HCT116 (cell line): ENCODE results near the gene CORT. TPM values are rescaled to one million over a fixed set of nuclear protein-coding genes. Genes with fewer than 3 reads are reported as not detected.
A peak's percentile ranks its signal among the peaks of the same experiment; 100 is the strongest.

ENCODE experiments used
- ATAC-seq: fragments of 200-7000 bp; cut with Tn5 transposase; 2 replicates; pipeline ENCODE4 v1.9.1; 2020; ENCODE audit warnings: mild to moderate bottlenecking, moderate library complexity
- BruUV-seq: library from RNA; stranded (reverse); fragments of 400-500 nt; replicated peaks from 2 replicates; lab custom pipeline; 2021; lab: Mats Ljungman, UMichigan
- CTCF ChIA-PET: fragments of 300-600 bp; sonication (Branson Sonifier 250); formaldehyde crosslinking; loops from one replicate; lab custom pipeline; 2021; ENCODE audit warnings: antibody characterized with exemption; lab: Charles Lee
- POLR2A ChIA-PET: fragments of 300-600, 350-600 bp; sonication (Branson Sonifier 250); formaldehyde crosslinking; loops from one replicate; lab custom pipeline; 2021; ENCODE audit warnings: antibody characterized with exemption; lab: Charles Lee
- RAD21 ChIA-PET, 2 experiments: fragments of 300-600 bp; sonication (Branson Sonifier 250); formaldehyde crosslinking; loops; one replicate each; lab custom pipeline; 2023; ENCODE audit warnings: low total read pairs in 2 of 2; ENCODE audit not compliant: uncharacterized antibody in 2 of 2, unreplicated experiment in 2 of 2, low non-redundant PET in 1 of 2; lab: Charles Lee
- DNase-seq: peaks from one replicate; pipeline ENCODE4 v3.0.0-alpha.2; 2010; ENCODE audit warnings: low read depth, low spot score
- H2AFZ ChIP-seq: fragments of 200-600 bp; shearing (Covaris generic), sonication (generic); 2 replicates; pipeline ENCODE4 v1.6.1; 2017; ENCODE audit warnings: low read depth, mixed run types, mixed read lengths, antibody characterized with exemption, low read length; ENCODE audit not compliant: poor library complexity, severe bottlenecking
- H3K27ac ChIP-seq: 2 replicates; pipeline ENCODE4 v1.5.1; 2012; ENCODE audit warnings: low read depth, low read length
- H3K27me3 ChIP-seq: fragments of 200-600 bp; sonication (generic); 2 replicates; pipeline ENCODE4 v1.6.1; 2016; ENCODE audit warnings: mixed run types, low read length, mixed read lengths; ENCODE audit not compliant: insufficient read depth
- H3K36me3 ChIP-seq, 2 experiments: fragments of 200-500 bp in 1 of 2; fragments of 200-600 bp in 1 of 2; sonication (Bioruptor generic) in 1 of 2; sonication (generic) in 1 of 2; 2 replicates each; pipeline versions ENCODE4 v1.5.1 to v1.6.1; 2014 to 2016; ENCODE audit warnings: low read length in 2 of 2, inconsistent platforms in 1 of 2, mixed read lengths in 1 of 2, mixed run types in 1 of 2; ENCODE audit not compliant: insufficient read depth in 2 of 2, control insufficient read depth in 1 of 2
- H3K4me1 ChIP-seq, 2 experiments: fragments of 200-600 bp in 1 of 2; sonication (generic) in 1 of 2; 2 replicates each; pipeline versions ENCODE4 v1.5.1 to v1.6.1; 2012 to 2017; ENCODE audit warnings: low read length in 2 of 2, inconsistent platforms in 1 of 2, mild to moderate bottlenecking in 1 of 2, mixed read lengths in 1 of 2, mixed run types in 1 of 2, moderate library complexity in 1 of 2; ENCODE audit not compliant: insufficient read depth in 2 of 2, control insufficient read depth in 1 of 2
- H3K4me2 ChIP-seq: fragments of 200-600 bp; sonication (generic); 2 replicates; pipeline ENCODE4 v1.6.1; 2017; ENCODE audit warnings: mixed run types, low read length, mixed read lengths
- H3K4me3 ChIP-seq, 2 experiments: fragments of 200-600 bp in 1 of 2; sonication (generic) in 1 of 2; replicated peaks in 1 of 2; 2 replicates each; pipeline ENCODE4 v1.5.1; 2011 to 2016; ENCODE audit warnings: low read length in 2 of 2, control low read depth in 1 of 2, low read depth in 1 of 2, mild to moderate bottlenecking in 1 of 2, mixed read lengths in 1 of 2, mixed run types in 1 of 2
- H3K79me2 ChIP-seq: fragments of 200-600 bp; sonication (generic); 2 replicates; pipeline ENCODE4 v1.6.1; 2017; ENCODE audit warnings: mild to moderate bottlenecking, mixed run types, low read length, moderate library complexity, mixed read lengths; ENCODE audit not compliant: insufficient read depth
- H3K9ac ChIP-seq: fragments of 200-600 bp; sonication (generic); 2 replicates; pipeline ENCODE4 v1.6.1; 2016; ENCODE audit warnings: low read length, mixed read lengths
- H3K9me2 ChIP-seq: fragments of 200-600 bp; sonication (generic), shearing (Covaris generic); 2 replicates; pipeline ENCODE4 v1.6.1; 2017; ENCODE audit warnings: mixed run types, mild to moderate bottlenecking, moderate library complexity; ENCODE audit not compliant: insufficient read depth
- H3K9me3 ChIP-seq, 2 experiments: fragments of 200-500 bp in 1 of 2; fragments of 200-600 bp in 1 of 2; sonication (Bioruptor generic) in 1 of 2; sonication (generic) in 1 of 2; 2 replicates each; pipeline ENCODE4 v1.6.1; 2014 to 2017; ENCODE audit warnings: low read length in 2 of 2, mixed read lengths in 2 of 2, inconsistent platforms in 1 of 2, low read depth in 1 of 2, mild to moderate bottlenecking in 1 of 2, mixed run types in 1 of 2, moderate library complexity in 1 of 2; ENCODE audit not compliant: control insufficient read depth in 1 of 2, insufficient read depth in 1 of 2
- H4K20me1 ChIP-seq: fragments of 200-600 bp; sonication (generic), shearing (Covaris generic); 2 replicates; pipeline ENCODE4 v1.6.1; 2017; ENCODE audit warnings: mixed run types, mild to moderate bottlenecking, moderate library complexity; ENCODE audit not compliant: insufficient read depth
- CBX3 ChIP-seq: IDR thresholded peaks from 2 replicates; pipeline ENCODE4 v1.6.1; 2012; ENCODE audit warnings: low read depth
- EGR1 ChIP-seq: IDR thresholded peaks from 2 replicates; pipeline ENCODE4 v1.6.1; 2012; ENCODE audit warnings: low read depth
- ELF1 ChIP-seq: IDR thresholded peaks from 2 replicates; pipeline ENCODE4 v1.6.1; 2012; ENCODE audit warnings: low read depth, borderline replicate concordance
- EZH2phosphoT487 ChIP-seq: fragments of 200-600 bp; IDR thresholded peaks from 2 replicates; pipeline ENCODE4 v1.6.1; 2018; ENCODE audit warnings: antibody characterized with exemption, borderline replicate concordance
- FOSL1 ChIP-seq: IDR thresholded peaks from 2 replicates; pipeline ENCODE4 v1.6.1; 2012; ENCODE audit warnings: low read depth
- JUND ChIP-seq: IDR thresholded peaks from 2 replicates; pipeline ENCODE4 v1.6.1; 2012
- POLR2AphosphoS5 ChIP-seq: IDR thresholded peaks from 2 replicates; pipeline ENCODE4 v1.6.1; 2011; ENCODE audit warnings: mild to moderate bottlenecking, low read depth, low read length, moderate library complexity
- SP1 ChIP-seq: IDR thresholded peaks from 2 replicates; pipeline ENCODE4 v1.6.1; 2012; ENCODE audit warnings: low read depth
- SRF ChIP-seq: IDR thresholded peaks from 2 replicates; pipeline ENCODE4 v1.6.1; 2012; ENCODE audit warnings: low read depth
- TCF7L2 ChIP-seq: IDR thresholded peaks from 2 replicates; pipeline ENCODE4 v1.7.0; 2011; ENCODE audit warnings: borderline replicate concordance, inconsistent platforms; ENCODE audit not compliant: insufficient read depth, insufficient read length; ENCODE audit errors: extremely low read depth
- ZFX ChIP-seq: fragments of 450-650 bp; IDR thresholded peaks from 2 replicates; pipeline ENCODE4 v1.6.1; 2017
- ZNF274 ChIP-seq: fragments of 200-500 bp; sonication (Bioruptor generic); IDR thresholded peaks from 2 replicates; pipeline ENCODE4 v1.6.1; 2014; ENCODE audit warnings: mild to moderate bottlenecking, low read depth, low read length, inconsistent platforms
- intact Hi-C: fragments of 100-400 bp; cut with micrococcal nuclease; formaldehyde crosslinking; loops from 2 replicates; pipeline ENCODE4 v1.10.0; 2022
- total RNA-seq: library from RNA; stranded (reverse); gene quantifications from one replicate; pipeline ENCODE4 v1.2.1, GENCODE V29; 2021; ENCODE audit not compliant: unreplicated experiment
- TF ChIP-seq, protein P1 (sequence below): IDR thresholded peaks from 2 replicates; pipeline ENCODE4 v1.6.1; 2012; ENCODE audit warnings: low read depth

Gene CORT
- total RNA-seq, 1 experiment from 2014 or later, result 0.84 TPM

DNA sequence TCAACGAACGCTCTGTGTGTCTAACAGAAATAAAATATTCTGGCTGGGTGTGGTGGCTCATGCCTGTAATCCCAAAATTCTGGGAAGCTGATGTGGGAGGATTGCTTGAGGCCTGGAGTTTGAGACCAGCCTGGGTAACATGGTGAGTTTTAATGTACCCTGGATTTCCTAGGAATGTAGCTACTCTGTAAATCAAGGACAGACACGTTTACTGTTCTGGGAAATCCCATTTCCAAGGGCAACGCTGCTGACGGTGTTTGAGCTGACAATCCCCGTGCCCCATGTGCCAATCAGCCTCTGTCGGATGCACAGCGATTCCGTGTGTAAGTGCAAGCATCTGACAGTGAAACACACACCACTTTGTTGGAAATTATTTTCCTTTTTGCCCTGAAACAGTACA is 8.0 kb downstream of the CORT start:
- no TSS peak for BruUV-seq
- ATAC-seq, result no peak
- Histone ChIP-seq H3K9me3 (peaks cover 0 to 4% of the 10 kb centered on the region in 2 experiments; a peak in 1 of 4 replicates), H3K27me3 (no peaks in the 10 kb centered on the region), H3K27ac (no peak overlapping the region), H4K20me1 (no peaks in the 10 kb centered on the region), H3K4me2 (no peak overlapping the region), H3K79me2 (no peaks in the 10 kb centered on the region), H2AFZ (no peak overlapping the region), H3K4me1 (peaks cover 9 to 10% of the 10 kb centered on the region in 2 experiments), H3K36me3 (peaks cover 14 to 32% of the 10 kb centered on the region in 2 experiments), H3K4me3 (no peak overlapping the region), H3K9ac (no peak overlapping the region), H3K9me2 (no peaks in the 10 kb centered on the region)
- no peak for DNase-seq
- RAD21 ChIA-PET, result no interaction called here
- POLR2A ChIA-PET, result no interaction called here
- CTCF ChIA-PET, result no interaction called here
- intact Hi-C loops, result no loop called here
- TF ChIP-seq POLR2AphosphoS5 (peak; percentile 39; the same call in 1 of the 2 replicates), SRF (no peak)

DNA sequence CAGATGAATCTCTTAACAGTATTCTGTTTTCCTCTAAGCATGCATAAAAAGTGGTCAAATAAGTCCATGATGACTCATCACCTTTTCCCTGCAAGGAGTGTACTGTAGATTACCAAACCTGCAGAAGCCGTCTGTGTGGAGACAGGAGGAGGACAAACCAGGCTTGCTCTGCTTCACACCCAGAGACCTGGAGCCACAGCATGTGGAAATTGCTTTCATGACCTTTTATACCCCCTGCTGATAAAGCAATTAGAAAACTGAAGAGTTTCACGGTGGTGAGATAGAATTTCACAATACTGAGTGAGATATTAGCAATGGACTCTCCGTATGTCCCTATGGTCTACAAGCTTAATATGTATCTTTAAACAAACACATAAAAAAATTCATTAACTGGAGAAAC is 9.4 kb downstream of the CORT start:
- Histone ChIP-seq H3K9me3 (peaks cover 0 to 4% of the 10 kb centered on the region in 2 experiments; a peak in 1 of 4 replicates), H3K4me1 (peaks cover 9 to 10% of the 10 kb centered on the region in 2 experiments), H3K9ac (0 out of 2 replicates have a peak overlapping the region, but pooled peaks have one; percentile 23), H3K79me2 (no peaks in the 10 kb centered on the region; the same call in 1 of the 2 replicates), H3K27me3 (no peaks in the 10 kb centered on the region), H2AFZ (no peak overlapping the region), H4K20me1 (no peaks in the 10 kb centered on the region), H3K4me2 (peak overlapping the region; percentile 40; the same call in 1 of the 2 replicates), H3K27ac (peak overlapping the region; percentile 61), H3K4me3 (no peak overlapping the region), H3K9me2 (no peaks in the 10 kb centered on the region)
- DNase-seq, result peak; percentile 8
- POLR2A ChIA-PET, result no interaction called here
- RAD21 ChIA-PET, result no interaction called here
- intact Hi-C loops, result no loop called here
- ATAC-seq, result peak; percentile 62
- no peak for TF ChIP-seq TCF7L2
- no peak for TF ChIP-seq ZNF274
- no peak for TF ChIP-seq EGR1
- no peak for TF ChIP-seq EZH2phosphoT487
- no peak for TF ChIP-seq ZFX
- 0 out of 2 replicates have a peak, but pooled peaks have one; percentile 12 for TF ChIP-seq CBX3
- peak; percentile 19; the same call in 1 of the 2 replicates for TF ChIP-seq SP1
- TF ChIP-seq ELF1, result no peak
- peak; percentile 38; the same call in 1 of the 2 replicates for TF ChIP-seq FOSL1
- TF ChIP-seq JUND, result peak; percentile 37; the same call in 1 of the 2 replicates
- TF ChIP-seq, protein P1, sequence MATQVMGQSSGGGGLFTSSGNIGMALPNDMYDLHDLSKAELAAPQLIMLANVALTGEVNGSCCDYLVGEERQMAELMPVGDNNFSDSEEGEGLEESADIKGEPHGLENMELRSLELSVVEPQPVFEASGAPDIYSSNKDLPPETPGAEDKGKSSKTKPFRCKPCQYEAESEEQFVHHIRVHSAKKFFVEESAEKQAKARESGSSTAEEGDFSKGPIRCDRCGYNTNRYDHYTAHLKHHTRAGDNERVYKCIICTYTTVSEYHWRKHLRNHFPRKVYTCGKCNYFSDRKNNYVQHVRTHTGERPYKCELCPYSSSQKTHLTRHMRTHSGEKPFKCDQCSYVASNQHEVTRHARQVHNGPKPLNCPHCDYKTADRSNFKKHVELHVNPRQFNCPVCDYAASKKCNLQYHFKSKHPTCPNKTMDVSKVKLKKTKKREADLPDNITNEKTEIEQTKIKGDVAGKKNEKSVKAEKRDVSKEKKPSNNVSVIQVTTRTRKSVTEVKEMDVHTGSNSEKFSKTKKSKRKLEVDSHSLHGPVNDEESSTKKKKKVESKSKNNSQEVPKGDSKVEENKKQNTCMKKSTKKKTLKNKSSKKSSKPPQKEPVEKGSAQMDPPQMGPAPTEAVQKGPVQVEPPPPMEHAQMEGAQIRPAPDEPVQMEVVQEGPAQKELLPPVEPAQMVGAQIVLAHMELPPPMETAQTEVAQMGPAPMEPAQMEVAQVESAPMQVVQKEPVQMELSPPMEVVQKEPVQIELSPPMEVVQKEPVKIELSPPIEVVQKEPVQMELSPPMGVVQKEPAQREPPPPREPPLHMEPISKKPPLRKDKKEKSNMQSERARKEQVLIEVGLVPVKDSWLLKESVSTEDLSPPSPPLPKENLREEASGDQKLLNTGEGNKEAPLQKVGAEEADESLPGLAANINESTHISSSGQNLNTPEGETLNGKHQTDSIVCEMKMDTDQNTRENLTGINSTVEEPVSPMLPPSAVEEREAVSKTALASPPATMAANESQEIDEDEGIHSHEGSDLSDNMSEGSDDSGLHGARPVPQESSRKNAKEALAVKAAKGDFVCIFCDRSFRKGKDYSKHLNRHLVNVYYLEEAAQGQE, result no peak
- TF ChIP-seq, all 23 proteins: peak for 4
- TSS peak; percentile 29 for BruUV-seq
- H3K36me3 ChIP-seq, result peaks cover 20 to 38% of the 10 kb centered on the region in 2 experiments
- CTCF ChIA-PET, result no interaction called here
